Renal cortical epithelial cell (primary cell): Measurements from ENCODE around the gene NPR1. TPM values are rescaled to one million over a fixed set of nuclear protein-coding genes. Genes with fewer than 3 reads are reported as not detected.
A peak's percentile ranks its signal among the peaks of the same experiment; 100 is the strongest.
"Not testable (repeated sequence)": the region's sequence is repeated elsewhere in the genome, so short reads cannot be mapped to it uniquely, and the experiment has no call there.

Source experiments
- DNase-seq: peaks from one replicate; pipeline ENCODE4 v3.0.0-alpha.2; 2011; ENCODE audit warnings: low read depth
- total RNA-seq: library from RNA; depleted of rRNA; stranded (reverse); fragments of >200 nt; gene quantifications from 2 replicates; pipeline ENCODE4 v1.2.3, GENCODE V29; 2014

The NPR1 gene
- total RNA-seq, 1 donor from 2014 or later = 39.5 TPM

- DNase-seq = no peak
Observed at GRCh38 chr1:153723687-153724086, 45.2 kb downstream of the NPR1 start.

- not testable (repeated sequence) for DNase-seq
Observed at GRCh38 chr1:153724634-153725033, 46.1 kb downstream of the NPR1 start.

- peak; percentile 99 for DNase-seq
Observed at GRCh38 chr1:153727463-153728304, 49.2 kb downstream of the NPR1 start, which contains the start of gene INTS3. Gene INTS3, plus strand, starts transcription at chr1:153728050. Its CDS starts 585 bp downstream, at chr1:153728635.

GRCh38 chr1:153728305-153729066 lies 50.0 kb downstream of the NPR1 start:
- peak; percentile 73 for DNase-seq

- no peak for DNase-seq
Observed at GRCh38 chr1:153730468-153730988, 52.0 kb downstream of the NPR1 start.

GRCh38 chr1:153733970-153734369 lies 55.5 kb downstream of the NPR1 start:
- peak; percentile 46 for DNase-seq

GRCh38 chr1:153734396-153735089 lies 56.1 kb downstream of the NPR1 start:
- peak; percentile 52 for DNase-seq

GRCh38 chr1:153735090-153735420 lies 56.6 kb downstream of the NPR1 start:
- DNase-seq = no peak

GRCh38 chr1:153741986-153742385 lies 63.5 kb downstream of the NPR1 start:
- peak; percentile 92 for DNase-seq

- peak; percentile 100 for DNase-seq
Observed at GRCh38 chr1:153742411-153743142, 64.1 kb downstream of the NPR1 start.

Other genes with a start within 250 kb of the NPR1 start
- gene S100A7, start 218.0 kb upstream of the NPR1 start, total RNA-seq = not detected in 2 replicates
- 428 and 2,979 TPM in 2 replicates for gene S100A6, start 142.7 kb upstream of the NPR1 start, total RNA-seq
- 1.2 TPM in 2 replicates for gene S100A5, start 137.8 kb upstream of the NPR1 start, total RNA-seq
- 7.6 and 303 TPM in 2 replicates for gene S100A4, start 132.9 kb upstream of the NPR1 start, total RNA-seq
- 5.2 and 36.8 TPM in 2 replicates for gene S100A3, start 129.4 kb upstream of the NPR1 start, total RNA-seq
- gene S100A2, start 112.8 kb upstream of the NPR1 start, total RNA-seq = 37.9 and 392 TPM in 2 replicates
- 406 and 1,037 TPM in 2 replicates for gene S100A16, start 65.6 kb upstream of the NPR1 start, total RNA-seq
- gene S100A14, start 62.4 kb upstream of the NPR1 start, total RNA-seq = 1.0 and 52.3 TPM in 2 replicates
- gene S100A13, start 51.2 kb upstream of the NPR1 start, total RNA-seq = 95.6 and 246 TPM in 2 replicates
- gene S100A1, start 50.3 kb upstream of the NPR1 start, total RNA-seq = 9.7 and 13.9 TPM in 2 replicates
- 19.6 and 41.0 TPM in 2 replicates for gene CHTOP, start 44.6 kb upstream of the NPR1 start, total RNA-seq
- gene SNAPIN, start 20.0 kb upstream of the NPR1 start, total RNA-seq = 51.7 and 76.1 TPM in 2 replicates
- 168 and 232 TPM in 2 replicates for gene ILF2, start 7.7 kb upstream of the NPR1 start, total RNA-seq
- gene INTS3, start 49.4 kb downstream of the NPR1 start, total RNA-seq = 15.1 and 59.2 TPM in 2 replicates
- gene SLC27A3, start 96.7 kb downstream of the NPR1 start, total RNA-seq = 5.0 and 8.5 TPM in 2 replicates
- 2.6 and 16.6 TPM in 2 replicates for gene GATAD2B, start 244.3 kb downstream of the NPR1 start, total RNA-seq